ENCODE data around the gene TARM1. TPM values are rescaled to one million over a fixed set of nuclear protein-coding genes. Genes with fewer than 3 reads are reported as not detected.

TARM1 gene
- total and polyA plus RNA-seq, 2 of the 8 experiments (the other 6 are each of a cell fraction or from before 2014, with no cell fraction given), result not detected

DNA sequence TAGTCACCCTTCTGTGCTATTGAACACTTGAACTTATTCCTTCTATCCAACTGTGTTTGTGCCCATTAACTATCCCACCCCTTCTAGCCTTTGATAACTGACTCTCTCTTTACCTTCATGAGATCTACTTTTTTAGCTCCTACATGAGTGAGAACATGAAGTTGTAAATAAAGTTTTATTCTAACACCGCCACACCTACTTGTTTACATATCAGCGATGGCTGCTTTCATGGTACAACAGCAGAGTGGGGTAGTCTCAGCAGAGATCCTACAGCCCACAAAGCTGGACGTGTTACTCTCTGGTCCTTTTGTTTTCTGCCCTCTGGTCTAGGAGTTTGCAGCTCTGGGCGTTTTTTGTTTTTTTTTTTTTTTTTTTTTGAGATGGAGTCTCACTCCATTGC, 41.2 kb downstream of the TARM1 start:
- H3K9me3 ChIP-seq (ENCODE audit: insufficient read depth in 2 of 2, low read depth in 1 of 2, low read length in 1 of 2), result no peaks in the 10 kb centered on the region
- DNase-seq (ENCODE audit: low read depth in 1 of 2, low spot score in 2 of 2), result no peak
- TF ChIP-seq PHF8 (conservative IDR thresholded peaks at IDR 0.05; ENCODE audit: low read depth, low read length) (no peak), SIN3A (conservative IDR thresholded peaks at IDR 0.05 in 1 of 2, IDR thresholded peaks at IDR 0.05 in 1 of 2; ENCODE audit: low read depth in 1 of 2, low read length in 2 of 2) (no peak), RBBP5 (IDR thresholded peaks at IDR 0.05; ENCODE audit: borderline replicate concordance, low read depth, low read length) (no peak), BACH1 (IDR thresholded peaks at IDR 0.05; ENCODE audit: low read length) (no peak), SUZ12 (IDR thresholded peaks at IDR 0.05; ENCODE audit: low read length) (no peak), ASH2L (IDR thresholded peaks at IDR 0.05; ENCODE audit: low read length) (no peak), CBX8 (IDR thresholded peaks at IDR 0.05; ENCODE audit: borderline replicate concordance, low read depth, low read length) (no peak), EP300 (IDR thresholded peaks at IDR 0.05; ENCODE audit: borderline replicate concordance in 1 of 2, low read depth in 2 of 2, low read length in 2 of 2) (no peak), GTF2F1 (IDR thresholded peaks at IDR 0.05; ENCODE audit: borderline replicate concordance, low read depth, low read length) (no peak), SP4 (IDR thresholded peaks at IDR 0.05; ENCODE audit: low read length) (no peak), HDAC2 (IDR thresholded peaks at IDR 0.05; ENCODE audit: borderline replicate concordance in 1 of 2, low read depth in 2 of 2, low read length in 2 of 2) (no peak), SP2 (IDR thresholded peaks at IDR 0.05; ENCODE audit: low read length) (no peak), TAF1 (IDR thresholded peaks at IDR 0.05; ENCODE audit: low read depth, low read length) (no peak), POU5F1 (IDR thresholded peaks at IDR 0.05; ENCODE audit: low read depth, low read length) (no peak)

More for the DNA sequence above, 41.2 kb downstream of the TARM1 start:
- H3K79me1 ChIP-seq (ENCODE audit: low read depth, low read length), result no peaks in the 10 kb centered on the region
- ChIA-PET POLR2A (ENCODE audit: partially characterized antibody) (interaction anchor here (0.9 to 1.6 kb wide), 3 partner anchors 11 to 92 kb away, joined by 3 to 5 read pairs (median 4); no protein-coding TSS in a partner anchor), CTCF (ENCODE audit: partially characterized antibody) (interaction anchor here (0.6 to 1.6 kb wide), 3 partner anchors 56 to 232 kb away, joined by 3 to 4 read pairs (median 3); no protein-coding TSS in a partner anchor)
- H3K9ac ChIP-seq (replicated peaks in 1 of 4; ENCODE audit: extremely low read depth in 1 of 4, low read depth in 3 of 4, low read length in 3 of 4), result no peak overlapping the region
- H3K14ac ChIP-seq (ENCODE audit: insufficient read length), result no peak overlapping the region
- no peak overlapping the region for H2BK12ac ChIP-seq (ENCODE audit: low read depth, low read length)
- H4K8ac ChIP-seq (ENCODE audit: extremely low read depth, insufficient read depth, low read length), result no peak overlapping the region
- H4K20me1 ChIP-seq (replicated peaks in 1 of 2; ENCODE audit: control insufficient read depth in 1 of 2, insufficient read depth in 2 of 2, low read length in 2 of 2), result no peaks in the 10 kb centered on the region
- no peak overlapping the region for H3K4ac ChIP-seq (replicated peaks; ENCODE audit: insufficient read length, low read depth, low read length)
- FAIRE-seq, result no peak
- no peak overlapping the region for H3K23ac ChIP-seq (ENCODE audit: insufficient read length)
- H4K5ac ChIP-seq (ENCODE audit: insufficient read length, low read depth, low read length), result no peak overlapping the region
- H3K79me2 ChIP-seq (ENCODE audit: control insufficient read depth in 1 of 2, insufficient read depth in 2 of 2, low read length in 2 of 2), result no peaks in the 10 kb centered on the region
- no peak overlapping the region for H3K56ac ChIP-seq (replicated peaks; ENCODE audit: insufficient read length, low read depth, low read length)
- H3K4me1 ChIP-seq (replicated peaks in 1 of 4; ENCODE audit: control insufficient read depth in 3 of 4, insufficient read depth in 4 of 4, low read length in 3 of 4), result peaks cover 0 to 11% (median 0%) of the 10 kb centered on the region in 4 experiments; a peak in 3 of 7 replicates
- no peak overlapping the region for H3K4me3 ChIP-seq (ENCODE audit: extremely low read depth in 1 of 4, insufficient read depth in 2 of 4, low read depth in 3 of 4, low read length in 4 of 4)
- H3K27me3 ChIP-seq (replicated peaks in 1 of 4; ENCODE audit: control insufficient read depth in 3 of 4, extremely low read depth in 1 of 4, insufficient read depth in 3 of 4, low read length in 3 of 4), result no peaks in the 10 kb centered on the region
- H2BK15ac ChIP-seq (ENCODE audit: low read length), result no peak overlapping the region
- H2BK20ac ChIP-seq (ENCODE audit: low read length), result no peak overlapping the region
- 77% methylated on average over 4 of the region's 4 CpGs; no CpG with 5 or more reads in 1 of the 2 experiments for WGBS, 2 experiments (ENCODE audit: extremely low coverage in 1 of 2, insufficient coverage in 1 of 2, insufficient read length in 1 of 2, insufficient replicate concordance in 2 of 2, low coverage in 1 of 2, low lambda C conversion rate in 2 of 2, missing lambda C conversion rate in 1 of 2)
- no peaks in the 10 kb centered on the region for H3K36me3 ChIP-seq (ENCODE audit: control insufficient read depth in 2 of 4, insufficient read depth in 4 of 4, low read length in 3 of 4)
- H4K91ac ChIP-seq (replicated peaks; ENCODE audit: insufficient read length, low read length), result no peak overlapping the region
- no peak overlapping the region for H3K27ac ChIP-seq (ENCODE audit: low read depth, low read length)
- H2AFZ ChIP-seq (ENCODE audit: low read length), result no peak overlapping the region
- H3K4me2 ChIP-seq (ENCODE audit: insufficient read depth in 1 of 2, low read depth in 2 of 2, low read length in 2 of 2), result no peak overlapping the region
- no peak overlapping the region for H2AK5ac ChIP-seq (ENCODE audit: low read depth, low read length)
- no peak overlapping the region for H3K18ac ChIP-seq (ENCODE audit: extremely low read depth, low read length)
- H3K23me2 ChIP-seq (ENCODE audit: low read depth, low read length), result no peaks in the 10 kb centered on the region
- H2BK5ac ChIP-seq (ENCODE audit: low read depth, low read length), result no peak overlapping the region
- no peak overlapping the region for H2BK120ac ChIP-seq (replicated peaks; ENCODE audit: low read depth, low read length)
